HepG2 (cell line): Measurements from ENCODE around the gene CCDC136. TPM values are rescaled to one million over a fixed set of nuclear protein-coding genes. Genes with fewer than 3 reads are reported as not detected.
A peak's percentile ranks its signal among the peaks of the same experiment; 100 is the strongest.

Experiments used
- ARNTL ChIP-seq: sonication (generic); formaldehyde crosslinking; IDR thresholded peaks from 2 replicates; pipeline ENCODE4 v1.4.0; 2020; ENCODE audit warnings: mild to moderate bottlenecking, missing genetic modification reagents
- BORCS8-MEF2B ChIP-seq: sonication (generic); formaldehyde crosslinking; IDR thresholded peaks from 2 replicates; pipeline ENCODE4 v1.8.0; 2022; ENCODE audit warnings: mild to moderate bottlenecking, missing genetic modification reagents
- HNRNPL ChIP-seq: fragments of 200-400 bp; formaldehyde crosslinking; IDR thresholded peaks from 2 replicates; pipeline ENCODE4 v1.6.1; 2017; ENCODE audit warnings: mild to moderate bottlenecking, low read depth, low read length
- HOXA5 ChIP-seq: sonication (generic); formaldehyde crosslinking; IDR thresholded peaks from 2 replicates; pipeline ENCODE4 v1.4.0; 2020; ENCODE audit warnings: missing genetic modification reagents
- RNF2 ChIP-seq: fragments of 450-650 bp; conservative IDR thresholded peaks from 2 replicates; pipeline ENCODE4 v1.6.1; 2016; ENCODE audit warnings: low read depth
- SIX1 ChIP-seq: sonication (generic); formaldehyde crosslinking; IDR thresholded peaks from 2 replicates; pipeline ENCODE4 v1.4.0; 2020; ENCODE audit warnings: missing genetic modification reagents, borderline replicate concordance
- TCF12 ChIP-seq, 2 experiments: fragments of 450-650 bp in 1 of 2; sonication (generic) in 1 of 2; formaldehyde crosslinking in 1 of 2; IDR thresholded peaks; 2 replicates each; pipeline versions ENCODE4 v1.6.1 to v1.8.0; 2017 to 2022; ENCODE audit warnings: antibody characterized with exemption in 1 of 2, mild to moderate bottlenecking in 1 of 2, missing genetic modification reagents in 1 of 2, moderate library complexity in 1 of 2
- YEATS4 ChIP-seq: sonication (generic); formaldehyde crosslinking; IDR thresholded peaks from 2 replicates; pipeline ENCODE4 v1.4.0; 2020; ENCODE audit warnings: missing genetic modification reagents, borderline replicate concordance
- ZNF12 ChIP-seq: sonication (generic); formaldehyde crosslinking; IDR thresholded peaks from 2 replicates; pipeline ENCODE4 v1.5.0; 2020; ENCODE audit warnings: missing genetic modification reagents
- ZNF766 ChIP-seq: sonication (generic); formaldehyde crosslinking; IDR thresholded peaks from 2 replicates; pipeline ENCODE4 v1.5.0; 2020; ENCODE audit warnings: missing genetic modification reagents, borderline replicate concordance
- polyA plus RNA-seq, 8 experiments: library from polyadenylated mRNA; depleted of rRNA in 3 of 8; stranded (reverse) in 7 of 8; unstranded in 1 of 8; fragments of >200 nt; fragmentation: Illumina TruSeq in 4 of 8; extraction: Trizol in 4 of 8; gene quantifications; 2 replicates each; pipeline versions ENCODE4 v1.2.1 to v1.2.3, GENCODE V29; 2011 to 2016; ENCODE audit warnings: low read depth in 4 of 8, missing spikeins in 1 of 8, mixed read lengths in 1 of 8; ENCODE audit not compliant: insufficient read depth in 1 of 8
- total RNA-seq, 5 experiments: library from RNA; depleted of rRNA; stranded (reverse); fragments of >200 nt; fragmentation: Illumina TruSeq; extraction: Trizol; gene quantifications; 2 replicates each; pipeline ENCODE4 v1.2.3, GENCODE V29; 2016; ENCODE audit warnings: low read depth in 1 of 5
- TF ChIP-seq, protein P1 (sequence below): sonication (generic); formaldehyde crosslinking; IDR thresholded peaks from 2 replicates; pipeline ENCODE4 v1.4.0; 2020; ENCODE audit warnings: missing genetic modification reagents
- TF ChIP-seq, protein P2 (sequence below): sonication (generic); formaldehyde crosslinking; IDR thresholded peaks from 2 replicates; pipeline ENCODE4 v1.5.0; 2020; ENCODE audit warnings: mild to moderate bottlenecking, missing genetic modification reagents, borderline replicate concordance
- TF ChIP-seq, protein P3 (sequence below): sonication (generic); formaldehyde crosslinking; IDR thresholded peaks from 2 replicates; pipeline ENCODE4 v1.4.0; 2020; ENCODE audit warnings: mild to moderate bottlenecking, missing genetic modification reagents
- TF ChIP-seq, protein P4 (sequence below): sonication (generic); formaldehyde crosslinking; IDR thresholded peaks from 2 replicates; pipeline ENCODE4 v1.5.0; 2020; ENCODE audit warnings: mild to moderate bottlenecking, missing genetic modification reagents

The CCDC136 gene
- total and polyA plus RNA-seq, 2 of the 13 experiments (the other 11 are each of a cell fraction or from before 2014, with no cell fraction given), result 0.04 to 0.38 TPM

DNA sequence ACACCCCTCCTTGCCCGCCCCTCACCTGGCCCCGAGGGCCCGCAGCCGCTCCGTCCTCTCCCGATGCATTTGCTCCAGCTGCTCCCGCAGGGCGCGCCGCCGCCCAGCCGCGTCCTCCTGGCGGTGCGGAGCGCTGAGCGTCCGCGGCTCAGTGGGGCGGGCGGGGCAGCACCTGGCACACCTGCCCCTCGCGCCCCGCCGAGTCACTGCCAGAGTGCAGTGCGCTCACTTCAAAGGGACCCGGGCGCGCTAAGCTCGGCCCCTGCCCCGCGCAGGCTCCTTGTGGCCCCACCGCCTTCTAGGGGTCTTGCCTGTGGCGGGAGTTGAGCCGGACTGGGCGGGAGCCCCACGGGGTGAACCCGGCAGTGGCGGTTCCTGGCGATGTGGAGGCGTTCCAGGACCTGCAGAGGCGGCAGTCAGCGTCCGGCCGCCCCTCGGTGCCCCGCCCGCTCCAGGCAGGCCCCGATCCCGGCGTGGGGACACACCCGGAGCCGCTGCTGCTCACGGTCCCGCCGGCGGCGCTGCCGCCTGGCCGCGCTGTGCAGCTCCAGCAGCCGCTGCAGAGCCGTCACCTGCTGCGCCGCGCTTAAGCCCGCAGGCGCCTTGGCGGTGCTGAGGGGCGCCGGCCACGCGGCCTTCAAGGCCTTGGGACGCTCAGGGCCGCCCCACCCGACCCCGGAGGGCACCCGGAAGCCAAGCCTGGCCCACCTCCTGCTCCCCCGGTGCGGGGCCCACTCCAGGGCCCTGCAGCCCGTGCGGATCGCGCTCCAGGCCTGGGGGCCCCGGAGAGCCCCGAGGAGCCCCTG is 77.6 kb downstream of the CCDC136 start (continued):
- TF ChIP-seq, protein P1, sequence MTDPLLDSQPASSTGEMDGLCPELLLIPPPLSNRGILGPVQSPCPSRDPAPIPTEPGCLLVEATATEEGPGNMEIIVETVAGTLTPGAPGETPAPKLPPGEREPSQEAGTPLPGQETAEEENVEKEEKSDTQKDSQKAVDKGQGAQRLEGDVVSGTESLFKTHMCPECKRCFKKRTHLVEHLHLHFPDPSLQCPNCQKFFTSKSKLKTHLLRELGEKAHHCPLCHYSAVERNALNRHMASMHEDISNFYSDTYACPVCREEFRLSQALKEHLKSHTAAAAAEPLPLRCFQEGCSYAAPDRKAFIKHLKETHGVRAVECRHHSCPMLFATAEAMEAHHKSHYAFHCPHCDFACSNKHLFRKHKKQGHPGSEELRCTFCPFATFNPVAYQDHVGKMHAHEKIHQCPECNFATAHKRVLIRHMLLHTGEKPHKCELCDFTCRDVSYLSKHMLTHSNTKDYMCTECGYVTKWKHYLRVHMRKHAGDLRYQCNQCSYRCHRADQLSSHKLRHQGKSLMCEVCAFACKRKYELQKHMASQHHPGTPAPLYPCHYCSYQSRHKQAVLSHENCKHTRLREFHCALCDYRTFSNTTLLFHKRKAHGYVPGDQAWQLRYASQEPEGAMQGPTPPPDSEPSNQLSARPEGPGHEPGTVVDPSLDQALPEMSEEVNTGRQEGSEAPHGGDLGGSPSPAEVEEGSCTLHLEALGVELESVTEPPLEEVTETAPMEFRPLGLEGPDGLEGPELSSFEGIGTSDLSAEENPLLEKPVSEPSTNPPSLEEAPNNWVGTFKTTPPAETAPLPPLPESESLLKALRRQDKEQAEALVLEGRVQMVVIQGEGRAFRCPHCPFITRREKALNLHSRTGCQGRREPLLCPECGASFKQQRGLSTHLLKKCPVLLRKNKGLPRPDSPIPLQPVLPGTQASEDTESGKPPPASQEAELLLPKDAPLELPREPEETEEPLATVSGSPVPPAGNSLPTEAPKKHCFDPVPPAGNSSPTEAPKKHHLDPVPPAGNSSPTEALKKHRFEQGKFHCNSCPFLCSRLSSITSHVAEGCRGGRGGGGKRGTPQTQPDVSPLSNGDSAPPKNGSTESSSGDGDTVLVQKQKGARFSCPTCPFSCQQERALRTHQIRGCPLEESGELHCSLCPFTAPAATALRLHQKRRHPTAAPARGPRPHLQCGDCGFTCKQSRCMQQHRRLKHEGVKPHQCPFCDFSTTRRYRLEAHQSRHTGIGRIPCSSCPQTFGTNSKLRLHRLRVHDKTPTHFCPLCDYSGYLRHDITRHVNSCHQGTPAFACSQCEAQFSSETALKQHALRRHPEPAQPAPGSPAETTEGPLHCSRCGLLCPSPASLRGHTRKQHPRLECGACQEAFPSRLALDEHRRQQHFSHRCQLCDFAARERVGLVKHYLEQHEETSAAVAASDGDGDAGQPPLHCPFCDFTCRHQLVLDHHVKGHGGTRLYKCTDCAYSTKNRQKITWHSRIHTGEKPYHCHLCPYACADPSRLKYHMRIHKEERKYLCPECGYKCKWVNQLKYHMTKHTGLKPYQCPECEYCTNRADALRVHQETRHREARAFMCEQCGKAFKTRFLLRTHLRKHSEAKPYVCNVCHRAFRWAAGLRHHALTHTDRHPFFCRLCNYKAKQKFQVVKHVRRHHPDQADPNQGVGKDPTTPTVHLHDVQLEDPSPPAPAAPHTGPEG (CRISPR knock-in tag), result 0 out of 2 replicates have a peak, but pooled peaks have one; percentile 43
- TF ChIP-seq, protein P2, sequence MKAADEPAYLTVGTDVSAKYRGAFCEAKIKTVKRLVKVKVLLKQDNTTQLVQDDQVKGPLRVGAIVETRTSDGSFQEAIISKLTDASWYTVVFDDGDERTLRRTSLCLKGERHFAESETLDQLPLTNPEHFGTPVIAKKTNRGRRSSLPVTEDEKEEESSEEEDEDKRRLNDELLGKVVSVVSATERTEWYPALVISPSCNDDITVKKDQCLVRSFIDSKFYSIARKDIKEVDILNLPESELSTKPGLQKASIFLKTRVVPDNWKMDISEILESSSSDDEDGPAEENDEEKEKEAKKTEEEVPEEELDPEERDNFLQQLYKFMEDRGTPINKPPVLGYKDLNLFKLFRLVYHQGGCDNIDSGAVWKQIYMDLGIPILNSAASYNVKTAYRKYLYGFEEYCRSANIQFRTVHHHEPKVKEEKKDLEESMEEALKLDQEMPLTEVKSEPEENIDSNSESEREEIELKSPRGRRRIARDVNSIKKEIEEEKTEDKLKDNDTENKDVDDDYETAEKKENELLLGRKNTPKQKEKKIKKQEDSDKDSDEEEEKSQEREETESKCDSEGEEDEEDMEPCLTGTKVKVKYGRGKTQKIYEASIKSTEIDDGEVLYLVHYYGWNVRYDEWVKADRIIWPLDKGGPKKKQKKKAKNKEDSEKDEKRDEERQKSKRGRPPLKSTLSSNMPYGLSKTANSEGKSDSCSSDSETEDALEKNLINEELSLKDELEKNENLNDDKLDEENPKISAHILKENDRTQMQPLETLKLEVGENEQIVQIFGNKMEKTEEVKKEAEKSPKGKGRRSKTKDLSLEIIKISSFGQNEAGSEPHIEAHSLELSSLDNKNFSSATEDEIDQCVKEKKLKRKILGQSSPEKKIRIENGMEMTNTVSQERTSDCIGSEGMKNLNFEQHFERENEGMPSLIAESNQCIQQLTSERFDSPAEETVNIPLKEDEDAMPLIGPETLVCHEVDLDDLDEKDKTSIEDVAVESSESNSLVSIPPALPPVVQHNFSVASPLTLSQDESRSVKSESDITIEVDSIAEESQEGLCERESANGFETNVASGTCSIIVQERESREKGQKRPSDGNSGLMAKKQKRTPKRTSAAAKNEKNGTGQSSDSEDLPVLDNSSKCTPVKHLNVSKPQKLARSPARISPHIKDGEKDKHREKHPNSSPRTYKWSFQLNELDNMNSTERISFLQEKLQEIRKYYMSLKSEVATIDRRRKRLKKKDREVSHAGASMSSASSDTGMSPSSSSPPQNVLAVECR (CRISPR knock-in tag), result peak; percentile 77; the same call in 1 of the 2 replicates
- TF ChIP-seq YEATS4 (CRISPR knock-in tag), result peak; percentile 24; the same call in 1 of the 2 replicates
- TF ChIP-seq ZNF12 (CRISPR knock-in tag), result no peak
- 0 out of 2 replicates have a peak, but pooled peaks have one; percentile 27 for TF ChIP-seq BORCS8-MEF2B (CRISPR knock-in tag)
- TF ChIP-seq ARNTL (CRISPR knock-in tag), result 0 out of 2 replicates have a peak, but pooled peaks have one; percentile 32
- peak; percentile 28; the same call in 1 of the 2 replicates for TF ChIP-seq HNRNPL
- TF ChIP-seq, protein P3, sequence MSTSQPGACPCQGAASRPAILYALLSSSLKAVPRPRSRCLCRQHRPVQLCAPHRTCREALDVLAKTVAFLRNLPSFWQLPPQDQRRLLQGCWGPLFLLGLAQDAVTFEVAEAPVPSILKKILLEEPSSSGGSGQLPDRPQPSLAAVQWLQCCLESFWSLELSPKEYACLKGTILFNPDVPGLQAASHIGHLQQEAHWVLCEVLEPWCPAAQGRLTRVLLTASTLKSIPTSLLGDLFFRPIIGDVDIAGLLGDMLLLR (CRISPR knock-in tag), result 0 out of 2 replicates have a peak, but pooled peaks have one; percentile 43
- peak; percentile 42; the same call in 1 of the 2 replicates for TF ChIP-seq RNF2
- TF ChIP-seq TCF12 (IDR thresholded peaks at IDR 0.05), result no peak
- TF ChIP-seq TCF12 (CRISPR knock-in tag; IDR thresholded peaks at IDR 0.05), result peak; percentile 89
- TF ChIP-seq, protein P4, sequence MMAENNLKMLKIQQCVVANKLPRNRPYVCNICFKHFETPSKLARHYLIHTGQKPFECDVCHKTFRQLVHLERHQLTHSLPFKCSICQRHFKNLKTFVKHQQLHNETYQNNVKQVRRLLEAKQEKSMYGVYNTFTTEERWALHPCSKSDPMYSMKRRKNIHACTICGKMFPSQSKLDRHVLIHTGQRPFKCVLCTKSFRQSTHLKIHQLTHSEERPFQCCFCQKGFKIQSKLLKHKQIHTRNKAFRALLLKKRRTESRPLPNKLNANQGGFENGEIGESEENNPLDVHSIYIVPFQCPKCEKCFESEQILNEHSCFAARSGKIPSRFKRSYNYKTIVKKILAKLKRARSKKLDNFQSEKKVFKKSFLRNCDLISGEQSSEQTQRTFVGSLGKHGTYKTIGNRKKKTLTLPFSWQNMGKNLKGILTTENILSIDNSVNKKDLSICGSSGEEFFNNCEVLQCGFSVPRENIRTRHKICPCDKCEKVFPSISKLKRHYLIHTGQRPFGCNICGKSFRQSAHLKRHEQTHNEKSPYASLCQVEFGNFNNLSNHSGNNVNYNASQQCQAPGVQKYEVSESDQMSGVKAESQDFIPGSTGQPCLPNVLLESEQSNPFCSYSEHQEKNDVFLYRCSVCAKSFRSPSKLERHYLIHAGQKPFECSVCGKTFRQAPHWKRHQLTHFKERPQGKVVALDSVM (CRISPR knock-in tag), result 0 out of 2 replicates have a peak, but pooled peaks have one; percentile 9
- TF ChIP-seq SIX1 (CRISPR knock-in tag), result no peak
- TF ChIP-seq HOXA5 (CRISPR knock-in tag), result 0 out of 2 replicates have a peak, but pooled peaks have one; percentile 31
- 0 out of 2 replicates have a peak, but pooled peaks have one; percentile 29 for TF ChIP-seq ZNF766
